Right lobe of liver (tissue), 4 donors: ENCODE data around the gene FGD5.

Experiments used
- CTCF ChIP-seq, 4 donors: fragments of 200-600 bp in 3 of 4; fragments of 450-650 bp in 1 of 4; IDR thresholded peaks; one replicate each; pipeline versions ENCODE4 v1.5.1 to v1.8.0; 2016 to 2022; ENCODE audit warnings: antibody characterized with exemption in 4 of 4, mild to moderate bottlenecking in 2 of 4
- POLR2A ChIP-seq: fragments of 450-650 bp; IDR thresholded peaks from one replicate; pipeline ENCODE4 v1.6.1; 2017; ENCODE audit warnings: antibody characterized with exemption, mild to moderate bottlenecking
- donor health status: DM: no; HTN: no; CAD: no.
- donor health status: DM: no; HTN: no; CAD: no.
- donor health status: DM: no; HTN: yes; CAD: no.

GRCh38 chr3:14802381-14802731 lies 16.4 kb upstream of the FGD5 start:
- no peak for TF ChIP-seq CTCF (IDR thresholded peaks at IDR 0.05)
- no peak for TF ChIP-seq POLR2A
